ENCODE measurements around the gene RPS15. TPM values are rescaled to one million over a fixed set of nuclear protein-coding genes. Genes with fewer than 3 reads are reported as not detected.

Gene RPS15
- total RNA-seq, 2 donors from 2014 or later = 1,653 to 1,678 TPM

GRCh38 chr19:1450735-1451731 lies 12.8 kb downstream of the RPS15 start:
- Mint-ChIP-seq H3K4me3 (peak overlapping the region; percentile 63), H3K27me3 (peaks cover 51% of the 10 kb centered on the region), H3K4me1 (peaks cover 19% of the 10 kb centered on the region), H3K27ac (no peak overlapping the region), H3K36me3 (ENCODE audit: low read depth) (peaks cover 16% of the 10 kb centered on the region)
- H3K9me3 ChIP-seq (ENCODE audit: control insufficient read depth, low read length, poor library complexity, severe bottlenecking) = no peaks in the 10 kb centered on the region
- DNase-seq = no peak
- ATAC-seq = no peak

GRCh38 chr19:1451916-1452801 lies 14.0 kb downstream of the RPS15 start:
- Mint-ChIP-seq H3K27ac (no peak overlapping the region), H3K4me3 (no peak overlapping the region), H3K27me3 (peaks cover 50% of the 10 kb centered on the region), H3K4me1 (peaks cover 17% of the 10 kb centered on the region), H3K36me3 (ENCODE audit: low read depth) (peaks cover 16% of the 10 kb centered on the region)
- ATAC-seq (no peak), DNase-seq (no peak)
- no peaks in the 10 kb centered on the region for H3K9me3 ChIP-seq (ENCODE audit: control insufficient read depth, low read length, poor library complexity, severe bottlenecking)

- no peak overlapping the region for H3K27ac Mint-ChIP-seq
- H3K4me1 Mint-ChIP-seq = peaks cover 17% of the 10 kb centered on the region
- peaks cover 42% of the 10 kb centered on the region for H3K27me3 Mint-ChIP-seq
- no peak overlapping the region for H3K4me3 Mint-ChIP-seq
- ATAC-seq = no peak
- DNase-seq = no peak
- peaks cover 13% of the 10 kb centered on the region for H3K36me3 Mint-ChIP-seq (ENCODE audit: low read depth)
- H3K9me3 ChIP-seq (ENCODE audit: control insufficient read depth, low read length, poor library complexity, severe bottlenecking) = no peaks in the 10 kb centered on the region
Measured at GRCh38 chr19:1452802-1453524, 14.8 kb downstream of the RPS15 start.

GRCh38 chr19:1453525-1454364 lies 15.5 kb downstream of the RPS15 start:
- peaks cover 17% of the 10 kb centered on the region for H3K4me1 Mint-ChIP-seq

GRCh38 chr19:1455002-1455335 lies 16.8 kb downstream of the RPS15 start:
- Mint-ChIP-seq H3K4me3 (peak overlapping the region; percentile 61), H3K27ac (no peak overlapping the region), H3K27me3 (peaks cover 30% of the 10 kb centered on the region), H3K36me3 (ENCODE audit: low read depth) (peaks cover 7% of the 10 kb centered on the region), H3K4me1 (peaks cover 15% of the 10 kb centered on the region)
- DNase-seq (no peak), ATAC-seq (peak; percentile 12)
- H3K9me3 ChIP-seq (ENCODE audit: control insufficient read depth, low read length, poor library complexity, severe bottlenecking) = no peaks in the 10 kb centered on the region

More at GRCh38 chr19:1453525-1454364, 15.5 kb downstream of the RPS15 start:
- ATAC-seq = no peak
- no peaks in the 10 kb centered on the region for H3K9me3 ChIP-seq (ENCODE audit: control insufficient read depth, low read length, poor library complexity, severe bottlenecking)
- Mint-ChIP-seq H3K4me3 (peak overlapping the region; percentile 70), H3K27me3 (peaks cover 38% of the 10 kb centered on the region), H3K36me3 (ENCODE audit: low read depth) (peaks cover 11% of the 10 kb centered on the region), H3K27ac (no peak overlapping the region)
- no peak for DNase-seq

GRCh38 chr19:1455336-1456120 lies 17.3 kb downstream of the RPS15 start:
- Mint-ChIP-seq H3K36me3 (ENCODE audit: low read depth) (peaks cover 7% of the 10 kb centered on the region), H3K4me3 (peak overlapping the region; percentile 9), H3K4me1 (peaks cover 15% of the 10 kb centered on the region), H3K27me3 (peaks cover 27% of the 10 kb centered on the region), H3K27ac (no peak overlapping the region)
- ATAC-seq (peak; percentile 80), DNase-seq (peak in 2 of 3 donors; percentile 44 to 46)
- no peaks in the 10 kb centered on the region for H3K9me3 ChIP-seq (ENCODE audit: control insufficient read depth, low read length, poor library complexity, severe bottlenecking)

GRCh38 chr19:1456121-1456900 lies 18.1 kb downstream of the RPS15 start:
- ATAC-seq = no peak
- no peak overlapping the region for H3K27ac Mint-ChIP-seq
- H3K36me3 Mint-ChIP-seq (ENCODE audit: low read depth) = peaks cover 3% of the 10 kb centered on the region
- no peak for DNase-seq
- peaks cover 11% of the 10 kb centered on the region for H3K4me1 Mint-ChIP-seq
- no peaks in the 10 kb centered on the region for H3K9me3 ChIP-seq (ENCODE audit: control insufficient read depth, low read length, poor library complexity, severe bottlenecking)
- peaks cover 20% of the 10 kb centered on the region for H3K27me3 Mint-ChIP-seq
- H3K4me3 Mint-ChIP-seq = no peak overlapping the region

GRCh38 chr19:1457031-1457739 lies 19.0 kb downstream of the RPS15 start:
- H3K27me3 Mint-ChIP-seq = peaks cover 20% of the 10 kb centered on the region
- ATAC-seq = no peak

GRCh38 chr19:1457892-1458291 lies 19.7 kb downstream of the RPS15 start:
- Mint-ChIP-seq H3K4me1 (peaks cover 11% of the 10 kb centered on the region), H3K36me3 (ENCODE audit: low read depth) (peaks cover 3% of the 10 kb centered on the region), H3K27ac (no peak overlapping the region), H3K4me3 (no peak overlapping the region), H3K27me3 (peaks cover 14% of the 10 kb centered on the region)
- DNase-seq (no peak), ATAC-seq (no peak)
- H3K9me3 ChIP-seq (ENCODE audit: control insufficient read depth, low read length, poor library complexity, severe bottlenecking) = no peaks in the 10 kb centered on the region

More at GRCh38 chr19:1457031-1457739, 19.0 kb downstream of the RPS15 start:
- peaks cover 11% of the 10 kb centered on the region for H3K4me1 Mint-ChIP-seq
- H3K4me3 Mint-ChIP-seq = no peak overlapping the region
- no peaks in the 10 kb centered on the region for H3K9me3 ChIP-seq (ENCODE audit: control insufficient read depth, low read length, poor library complexity, severe bottlenecking)
- DNase-seq = no peak
- peaks cover 3% of the 10 kb centered on the region for H3K36me3 Mint-ChIP-seq (ENCODE audit: low read depth)
- no peak overlapping the region for H3K27ac Mint-ChIP-seq

- DNase-seq (no peak), ATAC-seq (no peak)
- H3K4me1 Mint-ChIP-seq = peaks cover 8% of the 10 kb centered on the region
- H3K27ac Mint-ChIP-seq = no peak overlapping the region
- peaks cover 3% of the 10 kb centered on the region for H3K36me3 Mint-ChIP-seq (ENCODE audit: low read depth)
- peaks cover 6% of the 10 kb centered on the region for H3K27me3 Mint-ChIP-seq
- H3K9me3 ChIP-seq (ENCODE audit: control insufficient read depth, low read length, poor library complexity, severe bottlenecking) = no peaks in the 10 kb centered on the region
- H3K4me3 Mint-ChIP-seq = no peak overlapping the region
Measured at GRCh38 chr19:1459479-1459878, 21.3 kb downstream of the RPS15 start.

All from T-helper 17 cell (primary cell).